GM12878 (cell line): ENCODE measurements around the gene TESK1. TPM values are rescaled to one million over a fixed set of nuclear protein-coding genes. Genes with fewer than 3 reads are reported as not detected.

Experiments used
- HDAC6 ChIP-seq: fragments of 200-600 bp; sonication (generic); IDR thresholded peaks from one replicate; pipeline ENCODE4 v1.8.0; 2017; ENCODE audit warnings: antibody characterized with exemption; ENCODE audit not compliant: unreplicated experiment
- IKZF1 ChIP-seq: fragments of 450-650 bp; conservative IDR thresholded peaks from 2 replicates; pipeline ENCODE4 v1.6.1; 2017; ENCODE audit warnings: antibody characterized with exemption, mild to moderate bottlenecking
- MYC ChIP-seq: IDR thresholded peaks from 2 replicates; pipeline ENCODE4 v1.6.1; 2011; ENCODE audit warnings: mild to moderate bottlenecking, low read length, moderate library complexity, inconsistent platforms; ENCODE audit not compliant: insufficient read depth, insufficient replicate concordance, insufficient read length, severe bottlenecking
- NFYB ChIP-seq: IDR thresholded peaks from 2 replicates; pipeline ENCODE4 v1.6.1; 2011; ENCODE audit warnings: low read depth, mild to moderate bottlenecking, low read length, improper control_type of control experiment, moderate library complexity; ENCODE audit not compliant: insufficient read depth
- NR2C2 ChIP-seq: IDR thresholded peaks from 2 replicates; pipeline ENCODE4 v1.6.1; 2011; ENCODE audit warnings: borderline replicate concordance, low read depth; ENCODE audit not compliant: control insufficient read depth, insufficient read length
- SMAD1 ChIP-seq: fragments of 450-650 bp; IDR thresholded peaks from 2 replicates; pipeline ENCODE4 v1.6.1; 2018; ENCODE audit warnings: mild to moderate bottlenecking, low read depth; ENCODE audit not compliant: partially characterized antibody
- SP1 ChIP-seq: IDR thresholded peaks from one replicate; pipeline ENCODE4 v1.6.1; 2011; ENCODE audit warnings: low read depth, low read length
- YBX1 ChIP-seq: fragments of 450-650 bp; IDR thresholded peaks from 2 replicates; pipeline ENCODE4 v1.6.1; 2016; ENCODE audit warnings: antibody characterized with exemption
- polyA plus RNA-seq, 11 experiments: library from polyadenylated mRNA; depleted of rRNA in 4 of 11; unstranded in 6 of 11; stranded (reverse) in 5 of 11; fragments of >200 nt; fragmentation: Nextera tagmentation in 4 of 11; fragmentation: Illumina TruSeq in 1 of 11; extraction: Ambion mirVana in 4 of 11; extraction: Trizol in 1 of 11; gene quantifications; 1 replicate in 1 of 11; 2 replicates in 10 of 11; pipeline versions ENCODE4 v1.2.1 to v1.2.3, GENCODE V29; 2011 to 2016; ENCODE audit warnings: inconsistent platforms in 2 of 11, missing spikeins in 2 of 11, low read depth in 1 of 11
- total RNA-seq, 4 experiments: library from RNA; depleted of rRNA in 3 of 4; stranded (reverse); fragments of >200 nt in 3 of 4; fragmentation: Illumina TruSeq in 1 of 4; extraction: Trizol in 1 of 4; gene quantifications; 2 replicates each; pipeline versions ENCODE4 v1.2.1 to v1.2.3, GENCODE V29; 2013 to 2021
- TF ChIP-seq, protein P1 (sequence below): IDR thresholded peaks from 2 replicates; pipeline ENCODE4 v1.6.1; 2012; ENCODE audit warnings: mild to moderate bottlenecking, low read depth, low read length
- TF ChIP-seq, protein P2 (sequence below): IDR thresholded peaks from 2 replicates; pipeline ENCODE4 v1.6.1; 2012; ENCODE audit warnings: low read depth, low read length, improper control_type of control experiment
- TF ChIP-seq, protein P3 (sequence below): fragments of 450-650 bp; formaldehyde crosslinking; IDR thresholded peaks from 2 replicates; pipeline ENCODE4 v1.4.0; 2022; ENCODE audit warnings: mild to moderate bottlenecking, moderate library complexity
- TF ChIP-seq, protein P4 (sequence below): IDR thresholded peaks from 2 replicates; pipeline ENCODE4 v1.6.1; 2012; ENCODE audit warnings: low read length, inconsistent platforms
- TF ChIP-seq, protein P5 (sequence below), 3 experiments: IDR thresholded peaks in 2 of 3; conservative IDR thresholded peaks in 1 of 3; 2 replicates each; pipeline ENCODE4 v1.5.1; 2011; ENCODE audit warnings: low read depth in 3 of 3, low read length in 3 of 3, mild to moderate bottlenecking in 3 of 3, control low read depth in 2 of 3, moderate library complexity in 2 of 3, inconsistent platforms in 1 of 3, mixed read lengths in 1 of 3; ENCODE audit not compliant: control insufficient read depth in 2 of 3, insufficient read depth in 1 of 3; ENCODE audit errors: extremely low read depth in 1 of 3

TESK1 gene
- total and polyA plus RNA-seq, 10 of the 15 experiments (the other 5 are each of a cell fraction or from before 2014, with no cell fraction given), result 0.16 to 19.5 (median 7.9) TPM; not detected in 1

DNA sequence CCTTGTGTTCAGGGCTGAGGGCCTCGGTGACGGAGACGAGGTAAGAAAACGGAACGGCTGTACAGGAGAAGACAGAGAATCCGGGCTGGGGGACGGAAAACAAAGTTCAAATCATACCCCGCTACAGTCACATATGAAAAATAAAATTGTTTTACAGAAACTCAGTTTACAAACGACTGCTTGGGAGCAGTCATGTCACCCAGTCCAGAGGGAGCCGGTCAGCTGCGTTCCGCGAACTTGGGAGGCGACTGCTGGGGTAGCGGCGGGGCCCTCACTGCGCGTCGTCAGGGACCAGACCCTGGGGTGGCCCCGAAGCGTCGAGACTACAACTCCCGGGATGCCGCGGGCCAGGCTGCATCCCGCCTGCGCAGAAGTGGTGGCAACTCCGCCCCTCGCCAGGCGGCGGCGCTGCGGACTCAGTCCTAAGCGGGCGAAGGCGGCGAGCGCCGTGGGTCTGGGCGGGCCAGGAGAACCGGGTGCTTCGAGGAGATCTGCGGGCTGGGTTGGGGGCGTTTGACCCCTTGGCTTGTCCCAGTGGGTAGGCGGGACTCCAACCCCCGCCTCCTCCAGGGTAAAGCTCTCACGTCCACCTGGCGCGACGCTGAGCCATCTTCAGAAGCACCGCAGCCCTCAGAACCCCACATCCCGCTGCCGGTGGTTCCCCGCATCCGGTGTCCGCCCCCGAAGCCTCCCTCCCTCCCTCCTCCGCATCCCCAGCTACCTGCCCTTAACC is 41.6 kb downstream of the TESK1 start (continued):
- TF ChIP-seq NR2C2 (no peak), HDAC6 (no peak), SP1 (no peak), YBX1 (no peak), IKZF1 (peak; percentile 86), SMAD1 (no peak), NFYB (no peak), MYC (no peak)
- TF ChIP-seq, protein P1, sequence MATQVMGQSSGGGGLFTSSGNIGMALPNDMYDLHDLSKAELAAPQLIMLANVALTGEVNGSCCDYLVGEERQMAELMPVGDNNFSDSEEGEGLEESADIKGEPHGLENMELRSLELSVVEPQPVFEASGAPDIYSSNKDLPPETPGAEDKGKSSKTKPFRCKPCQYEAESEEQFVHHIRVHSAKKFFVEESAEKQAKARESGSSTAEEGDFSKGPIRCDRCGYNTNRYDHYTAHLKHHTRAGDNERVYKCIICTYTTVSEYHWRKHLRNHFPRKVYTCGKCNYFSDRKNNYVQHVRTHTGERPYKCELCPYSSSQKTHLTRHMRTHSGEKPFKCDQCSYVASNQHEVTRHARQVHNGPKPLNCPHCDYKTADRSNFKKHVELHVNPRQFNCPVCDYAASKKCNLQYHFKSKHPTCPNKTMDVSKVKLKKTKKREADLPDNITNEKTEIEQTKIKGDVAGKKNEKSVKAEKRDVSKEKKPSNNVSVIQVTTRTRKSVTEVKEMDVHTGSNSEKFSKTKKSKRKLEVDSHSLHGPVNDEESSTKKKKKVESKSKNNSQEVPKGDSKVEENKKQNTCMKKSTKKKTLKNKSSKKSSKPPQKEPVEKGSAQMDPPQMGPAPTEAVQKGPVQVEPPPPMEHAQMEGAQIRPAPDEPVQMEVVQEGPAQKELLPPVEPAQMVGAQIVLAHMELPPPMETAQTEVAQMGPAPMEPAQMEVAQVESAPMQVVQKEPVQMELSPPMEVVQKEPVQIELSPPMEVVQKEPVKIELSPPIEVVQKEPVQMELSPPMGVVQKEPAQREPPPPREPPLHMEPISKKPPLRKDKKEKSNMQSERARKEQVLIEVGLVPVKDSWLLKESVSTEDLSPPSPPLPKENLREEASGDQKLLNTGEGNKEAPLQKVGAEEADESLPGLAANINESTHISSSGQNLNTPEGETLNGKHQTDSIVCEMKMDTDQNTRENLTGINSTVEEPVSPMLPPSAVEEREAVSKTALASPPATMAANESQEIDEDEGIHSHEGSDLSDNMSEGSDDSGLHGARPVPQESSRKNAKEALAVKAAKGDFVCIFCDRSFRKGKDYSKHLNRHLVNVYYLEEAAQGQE, result no peak
- TF ChIP-seq, protein P2, sequence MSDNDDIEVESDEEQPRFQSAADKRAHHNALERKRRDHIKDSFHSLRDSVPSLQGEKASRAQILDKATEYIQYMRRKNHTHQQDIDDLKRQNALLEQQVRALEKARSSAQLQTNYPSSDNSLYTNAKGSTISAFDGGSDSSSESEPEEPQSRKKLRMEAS, result no peak; the same call in 1 of the 2 replicates
- TF ChIP-seq, protein P3, sequence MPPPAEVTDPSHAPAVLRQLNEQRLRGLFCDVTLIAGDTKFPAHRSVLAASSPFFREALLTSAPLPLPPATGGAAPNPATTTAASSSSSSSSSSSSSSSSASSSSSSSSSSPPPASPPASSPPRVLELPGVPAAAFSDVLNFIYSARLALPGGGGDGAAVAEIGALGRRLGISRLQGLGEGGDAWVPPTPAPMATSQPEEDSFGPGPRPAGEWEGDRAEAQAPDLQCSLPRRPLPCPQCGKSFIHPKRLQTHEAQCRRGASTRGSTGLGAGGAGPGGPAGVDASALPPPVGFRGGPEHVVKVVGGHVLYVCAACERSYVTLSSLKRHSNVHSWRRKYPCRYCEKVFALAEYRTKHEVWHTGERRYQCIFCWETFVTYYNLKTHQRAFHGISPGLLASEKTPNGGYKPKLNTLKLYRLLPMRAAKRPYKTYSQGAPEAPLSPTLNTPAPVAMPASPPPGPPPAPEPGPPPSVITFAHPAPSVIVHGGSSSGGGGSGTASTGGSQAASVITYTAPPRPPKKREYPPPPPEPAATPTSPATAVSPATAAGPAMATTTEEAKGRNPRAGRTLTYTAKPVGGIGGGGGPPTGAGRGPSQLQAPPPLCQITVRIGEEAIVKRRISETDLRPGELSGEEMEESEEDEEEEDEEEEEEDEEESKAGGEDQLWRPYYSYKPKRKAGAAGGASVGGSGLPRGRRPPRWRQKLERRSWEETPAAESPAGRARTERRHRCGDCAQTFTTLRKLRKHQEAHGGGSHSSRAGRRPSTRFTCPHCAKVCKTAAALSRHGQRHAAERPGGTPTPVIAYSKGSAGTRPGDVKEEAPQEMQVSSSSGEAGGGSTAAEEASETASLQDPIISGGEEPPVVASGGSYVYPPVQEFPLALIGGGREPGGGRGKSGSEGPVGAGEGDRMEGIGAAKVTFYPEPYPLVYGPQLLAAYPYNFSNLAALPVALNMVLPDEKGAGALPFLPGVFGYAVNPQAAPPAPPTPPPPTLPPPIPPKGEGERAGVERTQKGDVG (CRISPR knock-in tag), result no peak
- TF ChIP-seq, protein P4, sequence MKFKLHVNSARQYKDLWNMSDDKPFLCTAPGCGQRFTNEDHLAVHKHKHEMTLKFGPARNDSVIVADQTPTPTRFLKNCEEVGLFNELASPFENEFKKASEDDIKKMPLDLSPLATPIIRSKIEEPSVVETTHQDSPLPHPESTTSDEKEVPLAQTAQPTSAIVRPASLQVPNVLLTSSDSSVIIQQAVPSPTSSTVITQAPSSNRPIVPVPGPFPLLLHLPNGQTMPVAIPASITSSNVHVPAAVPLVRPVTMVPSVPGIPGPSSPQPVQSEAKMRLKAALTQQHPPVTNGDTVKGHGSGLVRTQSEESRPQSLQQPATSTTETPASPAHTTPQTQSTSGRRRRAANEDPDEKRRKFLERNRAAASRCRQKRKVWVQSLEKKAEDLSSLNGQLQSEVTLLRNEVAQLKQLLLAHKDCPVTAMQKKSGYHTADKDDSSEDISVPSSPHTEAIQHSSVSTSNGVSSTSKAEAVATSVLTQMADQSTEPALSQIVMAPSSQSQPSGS, result no peak
- TF ChIP-seq, protein P5, sequence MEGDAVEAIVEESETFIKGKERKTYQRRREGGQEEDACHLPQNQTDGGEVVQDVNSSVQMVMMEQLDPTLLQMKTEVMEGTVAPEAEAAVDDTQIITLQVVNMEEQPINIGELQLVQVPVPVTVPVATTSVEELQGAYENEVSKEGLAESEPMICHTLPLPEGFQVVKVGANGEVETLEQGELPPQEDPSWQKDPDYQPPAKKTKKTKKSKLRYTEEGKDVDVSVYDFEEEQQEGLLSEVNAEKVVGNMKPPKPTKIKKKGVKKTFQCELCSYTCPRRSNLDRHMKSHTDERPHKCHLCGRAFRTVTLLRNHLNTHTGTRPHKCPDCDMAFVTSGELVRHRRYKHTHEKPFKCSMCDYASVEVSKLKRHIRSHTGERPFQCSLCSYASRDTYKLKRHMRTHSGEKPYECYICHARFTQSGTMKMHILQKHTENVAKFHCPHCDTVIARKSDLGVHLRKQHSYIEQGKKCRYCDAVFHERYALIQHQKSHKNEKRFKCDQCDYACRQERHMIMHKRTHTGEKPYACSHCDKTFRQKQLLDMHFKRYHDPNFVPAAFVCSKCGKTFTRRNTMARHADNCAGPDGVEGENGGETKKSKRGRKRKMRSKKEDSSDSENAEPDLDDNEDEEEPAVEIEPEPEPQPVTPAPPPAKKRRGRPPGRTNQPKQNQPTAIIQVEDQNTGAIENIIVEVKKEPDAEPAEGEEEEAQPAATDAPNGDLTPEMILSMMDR (IDR thresholded peaks at IDR 0.05 in 2 of 3, conservative IDR thresholded peaks at IDR 0.05 in 1 of 3; ENCODE audit: control insufficient read depth in 2 of 3, extremely low read depth in 1 of 3, insufficient read depth in 1 of 3, low read depth in 3 of 3, low read length in 3 of 3), result peak; percentile 98
